ENCODE data around the gene TEDC1.

Gene TEDC1

GRCh38 chr14:105458571-105458970, 32.5 kb upstream of the TEDC1 start:
- no peak for FAIRE-seq

DNA sequence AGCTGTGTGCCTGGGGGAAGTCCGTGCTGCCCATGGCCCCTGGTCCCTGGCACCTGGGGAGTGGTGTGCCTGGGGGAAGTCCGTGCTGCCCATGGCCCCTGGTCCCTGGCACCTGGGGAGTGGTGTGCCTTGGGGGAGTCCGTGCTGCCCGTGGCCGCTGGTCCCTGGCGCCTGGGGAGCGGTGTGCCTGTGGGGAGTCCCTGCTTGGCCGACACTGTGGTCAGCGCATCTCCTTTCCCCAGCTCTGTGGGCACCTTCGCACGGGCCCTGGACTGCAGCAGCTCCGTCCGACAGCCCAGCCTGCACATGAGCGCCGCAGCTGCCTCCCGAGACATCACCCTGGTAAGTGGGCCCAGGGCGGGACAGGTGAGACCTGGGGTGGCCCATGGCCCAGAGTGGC, 30.9 kb upstream of the TEDC1 start:
- FAIRE-seq, result no peak

DNA sequence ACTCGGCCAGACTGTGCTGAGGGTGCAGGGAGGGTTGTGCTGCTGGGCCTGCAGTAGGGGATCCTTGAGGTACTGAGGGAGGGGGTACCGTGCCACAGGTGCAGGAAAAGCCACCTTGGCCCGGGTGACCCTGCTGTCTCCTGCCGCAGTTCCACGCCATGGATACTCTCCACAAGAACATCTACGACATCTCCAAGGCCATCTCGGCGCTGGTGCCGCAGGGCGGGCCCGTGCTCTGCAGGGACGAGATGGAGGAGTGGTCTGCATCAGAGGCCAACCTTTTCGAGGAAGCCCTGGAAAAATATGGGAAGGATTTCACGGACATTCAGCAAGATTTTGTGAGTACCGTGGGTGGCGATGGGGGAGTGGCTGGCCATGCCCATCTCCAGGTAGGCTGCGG, 30.4 kb upstream of the TEDC1 start:
- no peak for FAIRE-seq

GRCh38 chr14:105461903-105462302, 29.1 kb upstream of the TEDC1 start:
- FAIRE-seq, result no peak

DNA sequence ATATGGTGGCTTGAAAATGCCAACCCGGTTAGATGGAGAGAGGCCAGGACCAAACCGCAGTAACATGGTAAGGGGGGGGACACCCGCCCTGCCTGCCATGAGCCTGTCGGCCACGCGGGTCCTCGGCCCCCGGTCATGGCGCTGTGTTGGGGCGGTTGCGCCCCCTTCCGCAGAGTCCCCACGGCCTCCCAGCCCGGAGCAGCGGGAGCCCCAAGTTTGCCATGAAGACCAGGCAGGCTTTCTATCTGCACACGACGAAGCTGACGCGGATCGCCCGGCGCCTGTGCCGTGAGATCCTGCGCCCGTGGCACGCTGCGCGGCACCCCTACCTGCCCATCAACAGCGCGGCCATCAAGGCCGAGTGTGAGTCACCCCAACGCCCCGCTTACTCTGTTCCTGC, 26.5 kb upstream of the TEDC1 start:
- no peak for FAIRE-seq

DNA sequence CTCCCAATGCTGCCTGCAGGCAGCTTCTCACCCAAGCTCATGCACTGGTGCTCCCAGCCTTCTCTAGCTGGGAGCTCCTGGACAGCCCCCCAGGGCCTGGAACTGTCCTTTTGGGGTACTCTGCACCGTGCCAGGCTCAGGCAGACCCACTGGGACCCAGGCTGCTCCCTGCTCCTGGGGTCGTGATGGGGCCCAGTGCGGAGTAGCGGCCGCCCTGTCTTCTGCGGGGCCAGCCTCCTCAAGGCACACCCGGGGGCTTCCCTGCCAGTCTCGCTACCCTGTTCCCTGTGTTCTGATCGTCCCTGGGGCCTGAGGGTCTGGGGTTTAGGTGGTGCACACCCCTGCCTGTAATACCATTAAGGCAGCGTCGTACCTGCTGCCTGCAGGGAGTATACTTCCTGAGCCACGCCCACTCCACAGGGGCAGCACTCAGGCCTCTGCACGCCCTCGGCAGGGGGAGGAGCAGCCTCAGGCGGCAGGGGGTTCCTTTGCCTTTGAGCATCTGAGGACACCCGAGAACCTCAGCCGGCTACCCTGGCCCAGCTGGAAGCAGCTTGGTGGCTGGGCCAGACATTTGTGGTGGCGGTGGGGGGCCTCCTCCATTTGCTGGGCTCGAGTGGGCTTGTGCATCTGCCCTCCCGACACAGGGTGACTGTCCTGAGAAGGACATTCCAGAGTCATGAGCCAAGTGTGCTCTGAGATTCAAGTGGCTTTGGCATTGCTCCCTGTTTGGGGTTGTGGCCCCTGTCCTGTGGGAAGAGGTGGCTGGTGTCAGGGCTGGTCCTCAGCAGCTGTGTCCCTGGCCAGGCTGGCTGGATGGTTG, 25.6 kb upstream of the TEDC1 start:
- no peak for FAIRE-seq

- no peak for FAIRE-seq
These were observed 24.4 kb upstream of the TEDC1 start for GRCh38 chr14:105466531-105467248.

DNA sequence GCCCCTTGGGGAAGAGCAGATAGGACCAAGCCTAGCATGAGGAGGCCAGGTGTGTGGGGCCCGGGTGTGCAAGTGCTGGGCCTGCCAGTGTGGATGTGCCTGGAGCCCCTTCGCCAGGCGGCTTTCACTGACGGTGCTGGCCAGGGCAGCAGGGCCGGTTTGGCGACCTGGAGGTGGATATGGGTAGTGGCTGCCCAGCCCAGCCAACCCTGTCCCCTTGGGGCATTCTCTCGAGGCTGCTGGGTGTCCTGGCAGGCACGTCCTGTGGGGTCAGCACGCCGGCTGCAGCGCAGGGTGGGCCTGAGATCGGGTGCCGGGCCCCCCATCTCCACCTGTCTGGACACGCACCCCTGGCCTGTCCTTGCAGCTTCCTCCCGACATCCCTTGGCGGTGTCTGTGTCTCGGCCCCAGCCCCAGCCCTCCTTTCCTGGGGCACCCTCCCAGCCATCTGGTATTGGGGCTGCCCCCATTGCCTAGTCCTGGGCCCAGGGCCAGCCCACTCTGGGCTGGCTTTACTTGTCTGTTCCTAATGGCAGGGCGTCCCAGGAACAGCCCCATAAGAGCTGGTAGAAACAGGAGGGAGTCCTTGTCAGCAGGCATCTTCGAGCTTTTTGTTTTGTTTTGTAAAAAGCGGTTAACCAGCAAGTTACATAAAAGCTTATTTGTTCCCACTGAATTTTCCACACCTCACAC, 23.7 kb upstream of the TEDC1 start:
- no peak for FAIRE-seq

DNA sequence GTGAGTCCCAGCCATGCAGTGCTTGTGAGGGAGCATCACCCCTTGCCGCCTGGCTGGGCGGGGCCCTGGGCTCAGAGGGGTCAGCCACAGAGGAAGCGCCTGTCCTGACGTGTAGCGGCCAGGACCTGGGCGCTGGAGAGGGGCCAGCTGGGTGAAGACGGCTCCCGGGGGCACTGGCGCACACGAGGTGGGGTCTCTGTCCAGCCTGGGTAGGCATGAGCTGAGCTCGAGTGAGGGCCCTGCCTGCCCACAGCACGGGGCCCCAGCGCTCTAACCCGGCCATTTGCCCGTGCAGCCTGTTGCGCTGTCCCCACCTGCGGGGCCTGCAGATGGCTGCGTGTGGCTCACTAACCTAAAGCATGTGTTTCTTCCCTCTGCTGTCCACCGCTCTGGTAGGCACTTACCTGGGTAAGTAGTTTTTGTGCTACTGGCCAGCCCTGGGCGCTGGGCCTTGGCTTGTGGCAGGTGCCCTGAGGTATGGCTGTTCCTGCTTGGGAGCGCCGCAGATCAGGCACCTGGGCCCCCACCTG, 23.0 kb upstream of the TEDC1 start:
- FAIRE-seq, result no peak

DNA sequence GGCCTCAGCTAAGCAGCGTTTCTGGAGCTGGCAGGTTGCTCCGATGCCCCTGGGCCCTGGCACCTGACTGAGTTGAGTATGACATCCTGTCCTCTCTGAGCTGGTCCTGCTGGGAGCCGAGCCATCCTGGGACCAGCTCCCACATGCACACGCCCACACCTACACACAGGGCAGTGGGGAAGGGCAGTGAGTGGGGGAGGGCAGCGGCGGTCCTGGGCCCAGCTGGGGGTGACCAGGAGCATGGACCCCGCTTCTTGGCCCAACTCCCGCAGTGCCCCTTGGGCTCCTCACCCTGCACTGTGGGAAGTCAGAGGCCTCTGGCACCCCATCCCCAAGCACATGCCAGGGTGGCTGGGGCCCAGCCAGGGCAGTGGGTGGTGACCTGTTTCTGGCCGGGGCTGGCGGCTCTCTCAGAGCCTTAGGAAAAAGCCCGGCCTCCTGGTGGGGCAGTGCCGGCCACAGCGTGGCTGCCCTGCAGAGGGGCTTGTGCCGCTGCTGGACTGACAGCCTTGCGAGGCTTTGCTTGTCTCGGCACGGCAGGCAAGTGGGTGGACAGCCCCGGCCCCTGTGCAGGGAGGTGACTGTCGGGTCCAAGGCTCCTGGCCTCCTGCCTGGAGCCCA, 22.3 kb upstream of the TEDC1 start:
- FAIRE-seq, result no peak

DNA sequence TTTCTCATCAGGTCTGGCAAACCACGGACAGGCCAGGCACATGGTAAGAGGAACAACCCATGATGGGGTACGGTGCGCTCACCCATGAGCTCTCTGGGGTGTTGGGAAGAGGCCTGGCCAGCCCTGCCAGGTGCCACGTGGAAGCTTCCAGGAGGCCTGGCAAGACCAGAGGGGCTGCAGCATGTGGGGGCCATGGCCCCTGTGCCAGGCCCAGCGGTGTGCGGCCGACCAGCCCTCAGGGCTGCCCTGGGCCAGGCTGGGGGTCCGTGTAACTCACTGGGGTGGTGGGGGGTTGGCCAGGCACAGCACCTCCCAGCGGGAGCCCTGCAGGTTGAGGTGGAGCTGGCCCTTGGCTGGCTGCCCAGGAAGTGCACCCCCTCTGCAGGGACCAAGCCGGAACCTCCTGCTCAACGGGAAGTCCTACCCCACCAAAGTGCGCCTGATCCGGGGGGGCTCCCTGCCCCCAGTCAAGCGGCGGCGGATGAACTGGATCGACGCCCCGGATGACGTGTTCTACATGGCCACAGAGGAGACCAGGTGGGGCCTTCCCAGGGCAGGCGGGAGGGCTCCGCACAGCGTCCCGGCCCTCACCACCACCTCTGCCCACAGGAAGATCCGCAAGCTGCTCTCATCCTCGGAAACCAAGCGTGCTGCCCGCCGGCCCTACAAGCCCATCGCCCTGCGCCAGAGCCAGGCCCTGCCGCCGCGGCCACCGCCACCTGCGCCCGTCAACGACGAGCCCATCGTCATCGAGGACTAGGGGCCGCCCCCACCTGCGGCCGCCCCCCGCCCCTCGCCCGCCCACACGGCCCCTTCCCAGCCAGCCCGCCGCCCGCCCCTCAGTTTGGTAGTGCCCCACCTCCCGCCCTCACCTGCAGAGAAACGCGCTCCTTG, 21.3 kb upstream of the TEDC1 start:
- FAIRE-seq, result no peak

GRCh38 chr14:105470350-105471296, 20.4 kb upstream of the TEDC1 start:
- no peak for FAIRE-seq

- FAIRE-seq, result no peak
These were observed 19.7 kb upstream of the TEDC1 start for GRCh38 chr14:105471297-105471821.

GRCh38 chr14:105471823-105472485, 19.1 kb upstream of the TEDC1 start:
- FAIRE-seq, result no peak

DNA sequence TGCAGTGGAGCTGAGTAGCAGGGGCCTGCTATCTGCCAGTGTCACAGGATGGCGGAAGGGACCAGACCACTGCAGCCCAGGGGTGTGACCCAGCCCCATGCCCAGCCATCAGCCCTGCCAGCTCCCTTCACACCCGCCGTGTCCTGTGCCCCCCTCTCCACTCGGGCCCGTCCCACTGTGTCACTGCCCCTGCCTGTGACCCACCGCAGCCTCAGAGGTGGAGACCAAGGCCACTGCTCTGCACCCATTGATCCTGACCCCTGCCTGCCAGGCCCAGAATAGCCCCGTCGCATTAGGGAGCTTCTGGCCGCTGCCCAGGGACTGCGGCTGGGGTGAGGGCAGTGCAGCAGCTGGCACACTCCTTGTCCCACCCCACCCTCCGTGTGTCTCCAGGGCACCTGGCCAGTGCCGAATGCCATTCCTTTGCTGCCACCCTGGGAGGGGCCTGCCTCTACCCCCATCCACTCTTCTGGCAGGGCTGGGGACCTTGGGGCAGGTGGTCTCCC, 18.5 kb upstream of the TEDC1 start:
- FAIRE-seq, result no peak

DNA sequence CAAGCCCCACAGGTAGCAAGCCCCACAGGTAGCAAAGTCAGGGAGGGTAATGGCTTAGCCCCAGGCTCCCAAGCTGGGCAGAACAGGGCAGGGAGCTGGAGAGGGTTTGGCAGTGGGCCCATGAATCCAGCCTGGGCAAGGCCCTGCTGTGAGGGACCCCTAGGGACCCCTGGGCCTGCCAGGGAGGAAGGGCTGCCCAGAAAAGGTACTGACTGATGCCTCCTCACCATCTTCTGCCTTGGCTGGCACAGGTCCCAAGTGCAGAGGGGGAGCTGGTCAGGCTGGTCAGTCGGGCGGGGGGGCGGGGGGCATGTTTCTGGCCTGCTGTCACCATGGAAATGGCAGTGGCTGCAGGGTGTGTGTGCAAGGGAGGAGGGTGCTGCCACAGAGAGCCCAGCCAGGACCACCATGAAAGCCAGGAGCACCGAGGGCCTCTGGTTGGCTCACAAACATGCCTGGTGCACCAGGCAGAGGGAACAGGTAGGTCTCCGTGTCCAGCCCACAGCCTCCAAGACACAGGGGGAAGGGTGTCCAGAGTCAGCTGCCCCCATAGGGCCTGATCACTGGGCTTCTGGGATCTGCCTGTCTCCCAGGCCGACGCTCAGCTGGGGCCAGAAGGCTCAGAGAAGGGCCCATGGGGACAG, 17.9 kb upstream of the TEDC1 start:
- no peak for FAIRE-seq

DNA sequence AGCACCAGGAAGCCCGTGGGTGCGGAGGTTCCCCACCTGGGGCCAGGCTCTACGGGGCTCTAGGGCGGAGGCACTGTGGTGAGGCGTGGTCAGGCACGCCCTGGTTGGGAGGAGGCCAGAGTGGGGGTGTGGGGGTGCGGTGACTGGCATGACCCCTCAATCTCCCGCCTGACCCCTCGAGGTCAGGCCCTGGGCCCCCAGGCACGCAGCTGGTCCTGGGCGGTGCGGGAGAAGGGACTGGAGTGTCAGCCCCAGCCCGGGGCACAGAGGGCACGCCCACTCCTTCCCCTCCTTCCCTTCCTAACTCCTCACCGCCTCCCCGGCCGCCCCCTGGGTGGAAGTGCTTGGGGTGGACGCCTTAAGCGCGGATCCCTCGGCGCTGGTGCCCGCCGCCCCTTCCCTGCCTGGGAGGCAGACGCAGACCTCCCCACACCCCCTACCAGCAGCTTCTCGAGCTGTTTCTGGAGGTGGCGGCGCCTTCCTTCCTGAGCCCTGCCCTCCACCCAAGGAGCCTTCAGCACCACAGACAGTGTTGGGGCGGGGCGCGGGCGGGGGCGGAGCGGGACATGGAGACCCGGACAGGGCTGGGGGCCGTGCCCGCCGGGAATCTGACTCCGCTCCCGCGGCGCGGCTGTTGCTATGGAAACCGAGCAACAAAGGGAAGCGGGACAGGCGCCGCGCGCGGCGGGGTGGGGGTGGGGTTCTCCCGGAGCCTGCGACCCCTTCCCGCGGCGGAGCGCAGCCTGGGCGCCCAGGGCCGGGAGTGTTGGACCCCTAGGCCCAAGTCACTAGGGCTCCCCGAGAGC, 17.2 kb upstream of the TEDC1 start:
- no peak for FAIRE-seq

Data from islet of Langerhans (tissue), 1 donor.